ENCODE data around the gene FBXL2. TPM values are rescaled to one million over a fixed set of nuclear protein-coding genes. Genes with fewer than 3 reads are reported as not detected.

FBXL2 gene, protein sequence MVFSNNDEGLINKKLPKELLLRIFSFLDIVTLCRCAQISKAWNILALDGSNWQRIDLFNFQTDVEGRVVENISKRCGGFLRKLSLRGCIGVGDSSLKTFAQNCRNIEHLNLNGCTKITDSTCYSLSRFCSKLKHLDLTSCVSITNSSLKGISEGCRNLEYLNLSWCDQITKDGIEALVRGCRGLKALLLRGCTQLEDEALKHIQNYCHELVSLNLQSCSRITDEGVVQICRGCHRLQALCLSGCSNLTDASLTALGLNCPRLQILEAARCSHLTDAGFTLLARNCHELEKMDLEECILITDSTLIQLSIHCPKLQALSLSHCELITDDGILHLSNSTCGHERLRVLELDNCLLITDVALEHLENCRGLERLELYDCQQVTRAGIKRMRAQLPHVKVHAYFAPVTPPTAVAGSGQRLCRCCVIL
- 16.0 and 20.4 TPM in 2 replicates for total RNA-seq
- long read RNA-seq, transcript FBXL2-202 (15 exons, 1,581 nt) = minor isoform, 6 of 192 reads
- long read RNA-seq, transcript FBXL2-216 (15 exons, 3,847 nt) = major isoform, 146 of 192 reads
- long read RNA-seq, partial matches to known transcripts = 4 of 192 reads
- long read RNA-seq, other reads (novel, unspliced or antisense) = 35 of 192 reads

DNA sequence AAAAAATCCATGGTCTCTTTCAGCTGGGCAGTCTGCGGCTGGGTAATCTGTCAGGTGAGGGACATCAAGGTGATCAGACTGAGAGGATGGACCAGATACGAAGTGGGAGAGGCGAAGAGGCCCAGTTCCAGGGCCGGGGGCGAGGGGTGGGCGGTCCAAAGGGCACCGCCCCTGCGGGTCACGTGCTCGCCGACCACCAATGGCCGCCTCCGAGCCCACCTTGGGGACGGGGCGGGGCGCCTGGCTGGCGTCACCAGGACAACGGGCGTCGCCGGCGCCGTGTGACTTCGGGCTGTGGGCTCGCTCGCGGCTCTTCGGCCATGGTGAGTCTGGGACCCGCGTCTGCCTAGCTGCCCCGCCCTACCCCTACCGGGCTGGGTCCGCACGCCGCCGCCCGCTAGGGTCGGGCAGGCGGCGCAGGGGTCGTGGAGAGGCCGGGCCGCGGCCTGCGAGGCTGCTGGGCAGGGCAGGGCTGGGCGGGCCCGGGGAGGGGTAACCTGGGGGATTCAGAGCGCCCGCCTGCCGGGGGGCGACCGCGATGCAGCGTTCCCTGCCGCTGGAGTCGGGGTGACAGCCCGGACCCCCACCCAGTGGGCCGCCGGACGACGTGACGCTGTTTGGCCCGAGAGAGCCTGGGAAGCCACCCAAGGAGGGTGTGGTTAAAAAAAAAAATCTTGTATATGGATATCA, at the start of gene FBXL2:
Gene FBXL2 (plus strand): TSS at position 250 of the 690 bp plus-strand sequence. CDS start 71 bp downstream, at position 321.
- DNase-seq (ENCODE audit: extremely low spot score, unreplicated experiment) = peak; percentile 95
- Mint-ChIP-seq H3K9me3 (ENCODE audit: unreplicated experiment) (no peaks in the 10 kb centered on the region), H3K27ac (ENCODE audit: unreplicated experiment) (peak within 1 kb of the TSS; percentile 83), H3K4me1 (ENCODE audit: unreplicated experiment) (peaks cover 22% of the 10 kb centered on the region), H3K27me3 (ENCODE audit: unreplicated experiment) (no peaks in the 10 kb centered on the region), H3K36me3 (ENCODE audit: unreplicated experiment) (no peaks in the 10 kb centered on the region), H3K4me3 (ENCODE audit: unreplicated experiment) (peak within 1 kb of the TSS; percentile 83)
- TF ChIP-seq, protein P1, sequence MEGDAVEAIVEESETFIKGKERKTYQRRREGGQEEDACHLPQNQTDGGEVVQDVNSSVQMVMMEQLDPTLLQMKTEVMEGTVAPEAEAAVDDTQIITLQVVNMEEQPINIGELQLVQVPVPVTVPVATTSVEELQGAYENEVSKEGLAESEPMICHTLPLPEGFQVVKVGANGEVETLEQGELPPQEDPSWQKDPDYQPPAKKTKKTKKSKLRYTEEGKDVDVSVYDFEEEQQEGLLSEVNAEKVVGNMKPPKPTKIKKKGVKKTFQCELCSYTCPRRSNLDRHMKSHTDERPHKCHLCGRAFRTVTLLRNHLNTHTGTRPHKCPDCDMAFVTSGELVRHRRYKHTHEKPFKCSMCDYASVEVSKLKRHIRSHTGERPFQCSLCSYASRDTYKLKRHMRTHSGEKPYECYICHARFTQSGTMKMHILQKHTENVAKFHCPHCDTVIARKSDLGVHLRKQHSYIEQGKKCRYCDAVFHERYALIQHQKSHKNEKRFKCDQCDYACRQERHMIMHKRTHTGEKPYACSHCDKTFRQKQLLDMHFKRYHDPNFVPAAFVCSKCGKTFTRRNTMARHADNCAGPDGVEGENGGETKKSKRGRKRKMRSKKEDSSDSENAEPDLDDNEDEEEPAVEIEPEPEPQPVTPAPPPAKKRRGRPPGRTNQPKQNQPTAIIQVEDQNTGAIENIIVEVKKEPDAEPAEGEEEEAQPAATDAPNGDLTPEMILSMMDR (IDR thresholded peaks at IDR 0.05) = no peak

DNA sequence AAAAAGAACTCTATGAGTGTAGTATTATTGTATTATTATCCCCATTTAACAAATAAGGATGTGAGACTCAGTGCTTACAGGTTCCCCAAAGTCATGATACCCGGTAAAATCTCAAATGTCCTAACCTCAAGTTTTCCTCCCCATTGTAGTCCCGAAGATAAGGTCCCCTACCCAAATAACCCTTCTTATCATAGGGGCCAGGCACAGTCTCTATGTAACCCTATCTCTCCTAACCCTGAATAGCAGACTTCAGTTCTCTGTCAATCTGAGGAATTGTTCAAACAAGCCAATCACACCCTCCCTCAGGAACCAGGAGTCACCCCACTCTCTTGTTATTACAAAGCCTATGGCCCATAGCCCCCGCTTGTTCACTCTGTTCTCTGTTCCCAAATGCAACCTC, 48.2 kb upstream of the FBXL2 start:
- Mint-ChIP-seq H3K9me3 (ENCODE audit: unreplicated experiment) (no peaks in the 10 kb centered on the region), H3K4me3 (ENCODE audit: unreplicated experiment) (no peak overlapping the region), H3K27ac (ENCODE audit: unreplicated experiment) (no peak overlapping the region), H3K36me3 (ENCODE audit: unreplicated experiment) (no peaks in the 10 kb centered on the region), H3K27me3 (ENCODE audit: unreplicated experiment) (peaks cover 3% of the 10 kb centered on the region), H3K4me1 (ENCODE audit: unreplicated experiment) (no peaks in the 10 kb centered on the region)
- DNase-seq (ENCODE audit: extremely low spot score, unreplicated experiment) = no peak
- TF ChIP-seq, protein P1 (IDR thresholded peaks at IDR 0.05) = no peak

DNA sequence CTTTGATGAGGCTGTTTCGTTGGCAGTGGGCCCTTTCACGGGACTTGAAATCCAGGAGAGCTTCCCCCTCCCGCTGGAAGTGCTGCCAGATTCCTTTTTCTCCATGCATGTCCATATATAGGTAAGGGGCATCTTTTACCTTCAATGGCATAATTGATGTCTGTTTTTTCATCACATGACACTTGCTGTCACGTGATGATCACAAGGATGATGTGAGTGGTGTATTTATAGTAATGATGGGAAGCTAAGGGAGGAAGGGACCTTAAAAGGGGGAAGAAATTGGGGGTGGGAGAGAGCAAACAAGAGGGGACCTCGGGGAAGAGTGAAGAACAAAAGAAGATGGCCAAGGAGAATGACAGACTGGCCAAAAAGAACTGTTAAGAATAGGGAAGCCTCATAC, 47.3 kb upstream of the FBXL2 start:
- peaks cover 3% of the 10 kb centered on the region for H3K27me3 Mint-ChIP-seq (ENCODE audit: unreplicated experiment)
- H3K9me3 Mint-ChIP-seq (ENCODE audit: unreplicated experiment) = no peaks in the 10 kb centered on the region
- H3K36me3 Mint-ChIP-seq (ENCODE audit: unreplicated experiment) = no peaks in the 10 kb centered on the region
- no peak for DNase-seq (ENCODE audit: extremely low spot score, unreplicated experiment)
- TF ChIP-seq, protein P1 (IDR thresholded peaks at IDR 0.05) = no peak
- H3K4me3 Mint-ChIP-seq (ENCODE audit: unreplicated experiment) = no peak overlapping the region
- H3K27ac Mint-ChIP-seq (ENCODE audit: unreplicated experiment) = no peak overlapping the region
- H3K4me1 Mint-ChIP-seq (ENCODE audit: unreplicated experiment) = no peaks in the 10 kb centered on the region

DNA sequence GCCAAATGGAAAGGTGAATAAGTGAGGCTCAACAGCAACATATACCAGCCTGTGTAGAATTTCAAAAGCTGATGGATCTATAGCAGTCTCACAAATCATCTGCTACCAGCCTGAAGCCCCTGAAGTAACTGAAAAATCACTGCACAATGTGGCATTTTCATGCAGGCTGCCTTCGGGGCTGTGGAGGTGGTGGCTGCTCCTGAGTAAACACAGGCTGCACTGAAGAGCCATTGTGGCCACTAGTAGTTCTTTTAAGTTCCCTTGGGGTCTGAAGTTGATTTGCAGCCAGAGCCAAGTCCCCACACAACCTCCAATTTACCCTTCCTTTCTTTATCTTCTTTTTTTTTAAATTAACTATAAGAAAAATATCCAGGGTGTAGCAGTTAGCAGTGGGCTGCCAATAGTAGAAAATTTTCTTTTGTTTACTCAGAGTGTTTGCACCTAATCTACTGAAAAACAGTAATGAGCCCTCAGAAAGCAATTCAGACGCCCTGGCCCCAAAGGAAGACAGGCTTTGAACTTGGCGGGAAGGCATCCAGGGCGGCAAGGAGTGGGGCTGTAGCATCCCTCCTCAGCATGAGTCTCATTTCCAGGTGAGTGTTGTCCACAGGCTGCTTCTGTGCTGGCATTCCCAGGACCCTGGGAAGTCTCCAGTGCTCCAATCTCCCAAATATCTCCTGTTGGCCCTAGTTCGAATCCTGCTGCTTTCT, 45.3 kb upstream of the FBXL2 start:
- Mint-ChIP-seq H3K4me1 (ENCODE audit: unreplicated experiment) (no peaks in the 10 kb centered on the region), H3K36me3 (ENCODE audit: unreplicated experiment) (no peaks in the 10 kb centered on the region), H3K27ac (ENCODE audit: unreplicated experiment) (no peak overlapping the region), H3K9me3 (ENCODE audit: unreplicated experiment) (no peaks in the 10 kb centered on the region), H3K27me3 (ENCODE audit: unreplicated experiment) (peaks cover 17% of the 10 kb centered on the region), H3K4me3 (ENCODE audit: unreplicated experiment) (no peak overlapping the region)
- no peak for DNase-seq (ENCODE audit: extremely low spot score, unreplicated experiment)
- TF ChIP-seq, protein P1 (IDR thresholded peaks at IDR 0.05) = no peak

Data from osteocyte (in vitro differentiated cells).